Adrenal gland (tissue), 12 donors: Measurements from ENCODE around the gene DCAF7. TPM values are rescaled to one million over a fixed set of nuclear protein-coding genes. Genes with fewer than 3 reads are reported as not detected.

ENCODE experiments used
- DNase-seq, 7 donors: peaks; one replicate each; pipeline ENCODE4 v3.0.0-alpha.2; 2019 to 2020
- H3K27ac ChIP-seq, 5 donors: fragments of 200-600 bp; sonication (generic) in 4 of 5; 1 replicate in 3 of 5; 2 replicates in 2 of 5; pipeline versions ENCODE4 v1.5.1 to v1.8.0; 2016 to 2020; ENCODE audit warnings: mild to moderate bottlenecking in 1 of 5
- H3K27me3 ChIP-seq: fragments of 200-600 bp; 2 replicates; pipeline ENCODE4 v1.8.0; 2021
- H3K36me3 ChIP-seq, 2 donors: fragments of 200-600 bp; replicated peaks in 1 of 2; 1 replicate in 1 of 2; 2 replicates in 1 of 2; pipeline versions ENCODE4 v1.5.1 to v1.8.0; 2018 to 2022
- H3K4me1 ChIP-seq, 2 donors: fragments of 200-600 bp; replicated peaks in 1 of 2; 1 replicate in 1 of 2; 2 replicates in 1 of 2; pipeline versions ENCODE4 v1.5.1 to v1.8.0; 2018 to 2021
- H3K4me3 ChIP-seq, 4 donors: fragments of 200-600 bp; sonication (generic) in 3 of 4; one replicate each; pipeline ENCODE4 v1.5.1; 2016 to 2018
- H3K9me3 ChIP-seq, 3 donors: fragments of 200-600 bp; sonication (generic) in 1 of 3; replicated peaks in 1 of 3; 1 replicate in 2 of 3; 2 replicates in 1 of 3; pipeline versions ENCODE4 v1.5.1 to v1.8.0; 2016 to 2021
- CTCF ChIP-seq, 6 experiments: fragments of 450-650 bp in 4 of 6; fragments of 200-600 bp in 2 of 6; sonication (generic) in 1 of 6; IDR thresholded peaks; 1 replicate in 5 of 6; 2 replicates in 1 of 6; pipeline versions ENCODE4 v1.5.1 to v1.8.0; 2016 to 2021; ENCODE audit warnings: antibody characterized with exemption in 6 of 6, mild to moderate bottlenecking in 2 of 6, moderate library complexity in 1 of 6
- POLR2A ChIP-seq, 2 donors: fragments of 450-650 bp; IDR thresholded peaks; one replicate each; pipeline ENCODE4 v1.6.1; 2017; ENCODE audit warnings: antibody characterized with exemption in 2 of 2, mild to moderate bottlenecking in 2 of 2, moderate library complexity in 1 of 2
- WGBS, 4 donors: extraction: QIAGEN DNeasy Blood & Tissue Kit in 2 of 4; methylation state at CpG; one replicate each; pipeline versions ENCODE4 v1.1.5 to v1.1.7; 2013 to 2017; 5-methylcytosine and 5-hydroxymethylcytosine counted together
- intact Hi-C, 2 donors: fragments of 100-400 bp; cut with DNase I; formaldehyde crosslinking; loops; one replicate each; pipeline versions ENCODE4 v1.14.1 to v1.15.0; 2022 to 2023
- polyA plus RNA-seq, 3 donors: library from polyadenylated mRNA; stranded (reverse); fragments of 200-250 nt in 2 of 3; fragments of 350-450 nt in 1 of 3; fragmentation: Illumina TruSeq in 1 of 3; extraction: RNeasy Lipid Tissue Mini Kit (QIAGEN cat#74804) in 1 of 3; gene quantifications; one replicate each; pipeline ENCODE4 v1.2.3, GENCODE V29; 2013 to 2014
- total RNA-seq, 9 donors: library from RNA; depleted of rRNA in 4 of 9; stranded (reverse); fragments of >200 nt in 4 of 9; fragments of 120-200 nt in 1 of 9; fragmentation: NEBNext Ultra II Directional in 1 of 9; extraction: Animal tissue kit (Norgen Biotek cat#: 25700) in 1 of 9; gene quantifications; one replicate each; pipeline versions ENCODE4 v1.1.0 to v1.2.4, GENCODE V29; 2013 to 2023
- donor health status: healthy with polysubstance abuse.
- donor health status: Bipolar disorder and iron deficiency.
- donor health status: DM: yes; HTN: yes; CAD: no.
- donor health status: DM: no; HTN: no; CAD: no.
- donor health status: DM: no; HTN: no; CAD: no.
- donor health status: DM: yes; HTN: yes; CAD: no.

The DCAF7 gene
- total and polyA plus RNA-seq, 12 donors = 12.2 to 69.8 (median 48.2) TPM

DNA sequence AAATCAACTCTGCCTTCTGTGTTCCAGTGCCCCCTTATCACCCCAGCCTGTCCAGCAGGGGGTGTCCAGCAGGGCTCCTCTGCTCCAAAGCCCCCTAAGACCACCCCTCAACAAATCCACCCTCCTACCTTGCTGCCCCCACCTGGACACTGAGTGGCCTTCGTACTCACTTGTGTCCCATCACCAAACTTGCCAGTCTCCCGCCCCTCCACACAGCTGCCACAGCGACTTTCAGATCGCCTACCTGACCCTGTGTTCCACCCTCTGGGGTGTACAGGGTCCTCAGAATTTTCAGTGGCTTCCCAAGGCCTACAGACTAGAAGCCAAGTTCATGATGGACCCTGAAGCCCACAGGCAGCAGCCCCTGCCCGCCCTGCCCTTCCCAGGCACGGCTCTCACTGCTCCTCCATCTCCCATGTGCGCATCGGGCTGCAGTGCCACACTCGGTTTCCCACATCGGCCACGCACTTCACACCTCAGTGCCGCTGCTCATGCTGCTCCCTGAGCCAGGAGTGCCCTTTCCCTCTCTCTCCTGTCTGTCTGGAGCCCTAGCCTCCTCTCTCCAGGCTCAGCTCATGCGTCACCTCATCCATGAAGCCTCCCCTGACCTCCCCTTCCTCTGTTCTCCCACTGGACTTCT lies 15.3 kb upstream of the DCAF7 start:
- no peak for TF ChIP-seq CTCF (IDR thresholded peaks at IDR 0.05)
- TF ChIP-seq POLR2A (IDR thresholded peaks at IDR 0.05) = no peak

GRCh38 chr17:63535640-63536039 lies 14.6 kb upstream of the DCAF7 start:
- DNase-seq = no peak
- 93 to 95% (median 95%) methylated on average over 14 to 24 of the region's 24 CpGs for WGBS, 4 donors
- no peaks in the 10 kb centered on the region for H3K36me3 ChIP-seq
- intact Hi-C loops = no loop called here
- peaks cover 10% of the 10 kb centered on the region for H3K27me3 ChIP-seq
- no peak for TF ChIP-seq POLR2A (IDR thresholded peaks at IDR 0.05)
- TF ChIP-seq CTCF (IDR thresholded peaks at IDR 0.05) = no peak
- H3K9me3 ChIP-seq = no peaks in the 10 kb centered on the region
- H3K27ac ChIP-seq = no peak overlapping the region
- H3K4me1 ChIP-seq = peaks cover 0 to 14% of the 10 kb centered on the region in 2 donors
- H3K4me3 ChIP-seq = no peak overlapping the region

More for the DNA sequence above, 15.3 kb upstream of the DCAF7 start:
- no peak overlapping the region for H3K4me3 ChIP-seq
- 83 to 89% (median 88%) methylated on average over 13 of the region's 13 CpGs for WGBS, 4 donors
- no peaks in the 10 kb centered on the region for H3K36me3 ChIP-seq
- H3K27ac ChIP-seq = no peak overlapping the region
- no peak for DNase-seq
- H3K27me3 ChIP-seq = peaks cover 10% of the 10 kb centered on the region
- H3K9me3 ChIP-seq = no peaks in the 10 kb centered on the region
- intact Hi-C loops = no loop called here
- peaks cover 0 to 16% of the 10 kb centered on the region in 2 donors for H3K4me1 ChIP-seq

GRCh38 chr17:63537001-63537400 lies 13.3 kb upstream of the DCAF7 start:
- 80 to 85% (median 84%) methylated on average over 4 of the region's 4 CpGs for WGBS, 4 donors
- TF ChIP-seq POLR2A (IDR thresholded peaks at IDR 0.05) (no peak), CTCF (IDR thresholded peaks at IDR 0.05) (no peak)

GRCh38 chr17:63537991-63538692 lies 12.1 kb upstream of the DCAF7 start:
- Histone ChIP-seq H3K4me1 (peaks cover 0 to 6% of the 10 kb centered on the region in 2 donors), H3K4me3 (no peak overlapping the region), H3K9me3 (no peaks in the 10 kb centered on the region), H3K27ac (no peak overlapping the region), H3K36me3 (no peaks in the 10 kb centered on the region), H3K27me3 (peaks cover 10% of the 10 kb centered on the region)
- DNase-seq = no peak
- intact Hi-C loops = no loop called here
- no peak for TF ChIP-seq POLR2A (IDR thresholded peaks at IDR 0.05)
- TF ChIP-seq CTCF (IDR thresholded peaks at IDR 0.05) = no peak
- WGBS, 4 donors = 9 to 12% (median 11%) methylated on average over 7 to 62 of the region's 62 CpGs

More at GRCh38 chr17:63537001-63537400, 13.3 kb upstream of the DCAF7 start:
- no peak for DNase-seq
- H3K4me3 ChIP-seq = no peak overlapping the region
- H3K9me3 ChIP-seq = no peaks in the 10 kb centered on the region
- peaks cover 10% of the 10 kb centered on the region for H3K27me3 ChIP-seq
- no peaks in the 10 kb centered on the region for H3K36me3 ChIP-seq
- H3K4me1 ChIP-seq = peaks cover 0 to 6% of the 10 kb centered on the region in 2 donors
- intact Hi-C loops = no loop called here
- no peak overlapping the region for H3K27ac ChIP-seq
